ENCODE results near the gene ZBTB46. TPM values are rescaled to one million over a fixed set of nuclear protein-coding genes. Genes with fewer than 3 reads are reported as not detected.
A peak's percentile ranks its signal among the peaks of the same experiment; 100 is the strongest.

ZBTB46 gene
- total and polyA plus RNA-seq, 10 of the 15 experiments (the other 5 are each of a cell fraction or from before 2014, with no cell fraction given) = 0.15 to 0.92 (median 0.34) TPM

DNA sequence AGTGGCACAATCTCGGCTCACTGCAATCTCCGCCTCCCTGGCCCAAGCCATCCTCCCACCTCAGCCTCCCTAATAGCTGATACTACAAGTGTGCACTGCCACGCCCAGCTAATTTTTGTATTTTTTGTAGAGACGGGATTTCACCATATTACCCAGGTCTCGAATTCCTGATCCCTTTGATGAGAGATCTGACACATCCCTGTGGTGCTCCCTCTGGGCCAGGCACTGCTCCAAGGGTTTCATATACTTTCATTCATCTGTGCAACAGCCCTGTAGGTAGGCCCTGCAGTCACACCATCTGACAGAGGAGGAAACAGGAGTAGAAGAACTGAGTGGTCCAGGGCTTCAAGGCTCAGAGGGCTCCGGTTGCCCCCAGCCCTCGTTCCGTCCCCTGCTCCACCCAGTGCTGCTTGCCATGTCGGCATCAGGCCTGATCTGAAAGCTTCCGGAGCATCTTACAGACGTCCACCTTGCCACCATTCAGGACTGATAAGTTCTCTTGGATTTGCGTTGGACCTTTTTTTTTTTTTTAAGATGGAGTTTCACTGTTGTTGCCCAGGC is 119.9 kb downstream of the ZBTB46 start (continued):
- TF ChIP-seq, protein P1, sequence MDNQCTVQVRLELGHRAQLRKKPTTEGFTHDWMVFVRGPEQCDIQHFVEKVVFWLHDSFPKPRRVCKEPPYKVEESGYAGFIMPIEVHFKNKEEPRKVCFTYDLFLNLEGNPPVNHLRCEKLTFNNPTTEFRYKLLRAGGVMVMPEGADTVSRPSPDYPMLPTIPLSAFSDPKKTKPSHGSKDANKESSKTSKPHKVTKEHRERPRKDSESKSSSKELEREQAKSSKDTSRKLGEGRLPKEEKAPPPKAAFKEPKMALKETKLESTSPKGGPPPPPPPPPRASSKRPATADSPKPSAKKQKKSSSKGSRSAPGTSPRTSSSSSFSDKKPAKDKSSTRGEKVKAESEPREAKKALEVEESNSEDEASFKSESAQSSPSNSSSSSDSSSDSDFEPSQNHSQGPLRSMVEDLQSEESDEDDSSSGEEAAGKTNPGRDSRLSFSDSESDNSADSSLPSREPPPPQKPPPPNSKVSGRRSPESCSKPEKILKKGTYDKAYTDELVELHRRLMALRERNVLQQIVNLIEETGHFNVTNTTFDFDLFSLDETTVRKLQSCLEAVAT (IDR thresholded peaks at IDR 0.05) = no peak
- TF ChIP-seq TCF12 (IDR thresholded peaks at IDR 0.05; ENCODE audit: low read depth, low read length) (no peak), ESRRA (IDR thresholded peaks at IDR 0.05; ENCODE audit: low read length) (no peak), DPF2 (IDR thresholded peaks at IDR 0.05) (no peak)

GRCh38 chr20:63709149-63709527 is 121.9 kb downstream of the ZBTB46 start:
- in situ Hi-C loops (cut with MboI) = loop anchor here (5.0 kb wide), 1 partner anchor 148 kb away; no protein-coding TSS in a partner anchor
- ChIA-PET RAD21 (ENCODE audit: unreplicated experiment) (interaction anchor here (0.6 to 2.4 kb wide), 5 partner anchors 19 to 352 kb away, joined by 3 to 32 read pairs (median 7); partner anchors contain the start of genes LIME1, PTK6 and SLC2A4RG), CTCF (interaction anchor here (0.9 to 3.3 kb wide), 3 partner anchors 28 to 265 kb away, joined by 3 to 28 read pairs (median 4); partner anchors contain the start of gene LIME1), POLR2A (interaction anchor here (1.0 kb wide), 1 partner anchor 187 kb away, joined by 3 read pairs; no protein-coding TSS in a partner anchor), SMC1A (ENCODE audit: uncharacterized antibody, unreplicated experiment) (interaction anchor here (0.5 to 2.6 kb wide), 2 partner anchors 28 to 246 kb away, joined by 3 to 14 read pairs; partner anchors contain the start of gene LIME1)
- Histone ChIP-seq H3K4me1 (ENCODE audit: control insufficient read depth, insufficient read depth, low read length) (peaks cover 12% of the 10 kb centered on the region), H3K9ac (ENCODE audit: control insufficient read depth, insufficient read depth, low read length) (no peak overlapping the region), H3K4me2 (ENCODE audit: control insufficient read depth, insufficient read depth) (peak overlapping the region; percentile 72), H3K36me3 (ENCODE audit: control insufficient read depth in 2 of 2, insufficient read depth in 2 of 2, low read length in 1 of 2) (peaks cover 5 to 30% of the 10 kb centered on the region in 2 experiments), H4K20me1 (ENCODE audit: control insufficient read depth, insufficient read depth) (no peaks in the 10 kb centered on the region), H3K27me3 (replicated peaks in 1 of 2; ENCODE audit: control insufficient read depth in 2 of 2, insufficient read depth in 2 of 2, low read length in 1 of 2) (no peaks in the 10 kb centered on the region), H3K9me3 (replicated peaks; ENCODE audit: control insufficient read depth, insufficient read depth, low read length) (peaks cover 10% of the 10 kb centered on the region; the same call in 2 of the 3 replicates), H2AFZ (ENCODE audit: control insufficient read depth, low read depth, low read length) (no peak overlapping the region), H3K27ac (ENCODE audit: control insufficient read depth, insufficient read depth) (no peak overlapping the region; the same call in 1 of the 2 replicates), H3K4me3 (peak overlapping the region; percentile 89), H3K79me2 (ENCODE audit: control insufficient read depth, insufficient read depth, low read length) (peaks cover 50% of the 10 kb centered on the region)
- intact Hi-C loops (cut with micrococcal nuclease; ENCODE audit: unreplicated experiment) = no loop called here
- no peak for DNase-seq (ENCODE audit: low read depth, low spot score)
- BruUV-seq (replicated peaks) = no TSS peak
- FAIRE-seq = no peak
- TF ChIP-seq TBL1XR1 (IDR thresholded peaks at IDR 0.05; ENCODE audit: low read depth, low read length) = no peak
- WGBS (ENCODE audit: insufficient coverage, insufficient replicate concordance, low lambda C conversion rate, missing lambda C conversion rate) = 98% methylated on average over 17 of the region's 17 CpGs
- no peak for ATAC-seq

All from GM12878 (cell line).